Left lobe of liver (tissue), 2 donors: ENCODE measurements around the gene FTL. TPM values are rescaled to one million over a fixed set of nuclear protein-coding genes. Genes with fewer than 3 reads are reported as not detected.

Source experiments
- ATAC-seq: fragments of 200-7000 bp; cut with Tn5 transposase; one replicate; pipeline ENCODE4 v1.9.1; 2020; ENCODE audit warnings: mild to moderate bottlenecking, moderate library complexity
- DNase-seq: peaks from one replicate; pipeline ENCODE4 v3.0.0-alpha.2; 2020; ENCODE audit warnings: low spot score
- total RNA-seq: library from RNA; stranded (reverse); gene quantifications from one replicate; pipeline ENCODE4 v1.2.1, GENCODE V29; 2021
- donor health status: DM: no; HTN: no; CAD: no; lungs with moderate emphysema.
- donor health status: DM: no; HTN: yes; CAD: no.

The FTL gene
- total RNA-seq, 1 donor from 2014 or later: 8,713 TPM

DNA sequence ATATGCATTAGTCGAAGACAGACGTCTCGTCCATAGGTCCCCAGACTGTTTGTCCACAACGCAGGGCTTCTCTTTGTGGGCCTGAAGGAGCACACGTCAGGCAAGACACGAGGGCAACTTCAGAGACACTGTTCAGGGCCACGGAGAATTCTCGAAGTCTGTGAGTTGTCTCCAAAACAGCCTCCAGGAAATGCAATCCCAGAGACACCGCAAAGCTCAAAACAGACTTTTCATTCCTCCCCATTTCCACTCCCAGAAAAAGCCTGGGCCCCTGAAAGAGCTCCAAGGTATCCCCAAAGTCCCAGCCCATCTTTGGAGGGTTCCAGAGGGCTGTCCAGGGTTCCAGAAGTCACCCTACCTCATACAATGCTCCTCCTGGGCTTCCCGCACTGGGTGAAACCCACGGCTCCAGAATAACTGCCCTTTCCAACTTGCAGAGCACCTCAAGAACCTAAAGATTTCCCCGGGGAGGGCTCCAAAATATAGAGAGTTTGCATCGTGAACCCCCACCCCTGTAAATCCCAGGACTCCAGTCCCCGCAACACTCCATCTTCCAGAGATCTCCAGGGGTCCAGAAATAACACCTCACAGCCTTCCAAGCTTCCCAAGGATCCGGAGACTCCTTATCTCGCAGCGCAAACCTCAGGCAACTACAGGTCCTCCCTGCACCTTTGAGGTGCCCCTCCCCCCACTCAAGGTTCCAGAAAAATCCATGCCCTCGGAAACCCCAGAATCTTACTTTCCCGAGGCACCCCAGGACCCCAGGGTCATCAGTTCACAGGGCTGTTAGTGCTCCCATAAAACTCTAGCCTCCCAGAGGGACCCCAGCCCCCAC is 687 bp upstream of the FTL start:
- ATAC-seq (peak; percentile 3), DNase-seq (no peak)

DNA sequence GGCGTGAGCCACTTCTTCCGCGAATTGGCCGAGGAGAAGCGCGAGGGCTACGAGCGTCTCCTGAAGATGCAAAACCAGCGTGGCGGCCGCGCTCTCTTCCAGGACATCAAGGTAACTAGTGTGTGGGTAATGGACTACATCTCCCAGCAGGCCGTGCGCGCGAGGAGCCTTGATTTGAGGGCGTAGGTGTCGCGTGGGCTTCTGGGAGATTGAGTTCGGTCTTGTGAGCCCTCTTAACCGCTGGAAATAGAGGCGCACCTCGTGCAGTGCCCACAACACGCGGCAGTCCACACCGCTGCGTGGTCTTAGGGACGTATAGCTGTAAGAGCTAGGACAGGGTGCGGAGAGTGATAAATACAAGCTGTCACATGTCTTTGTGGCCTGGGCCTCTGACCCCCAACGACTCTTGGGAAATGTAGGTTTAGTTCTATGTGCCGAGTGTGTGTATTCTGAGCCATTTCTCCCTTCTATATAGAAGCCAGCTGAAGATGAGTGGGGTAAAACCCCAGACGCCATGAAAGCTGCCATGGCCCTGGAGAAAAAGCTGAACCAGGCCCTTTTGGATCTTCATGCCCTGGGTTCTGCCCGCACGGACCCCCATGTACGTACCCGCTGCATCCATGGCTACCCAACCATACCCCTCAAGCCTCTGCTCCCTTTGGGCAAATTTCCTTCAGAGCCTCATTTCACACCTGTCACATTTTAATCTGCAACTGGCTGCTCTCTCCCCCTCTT is 864 bp downstream of the FTL start:
- ATAC-seq (peak; percentile 2), DNase-seq (peak; percentile 76)

DNA sequence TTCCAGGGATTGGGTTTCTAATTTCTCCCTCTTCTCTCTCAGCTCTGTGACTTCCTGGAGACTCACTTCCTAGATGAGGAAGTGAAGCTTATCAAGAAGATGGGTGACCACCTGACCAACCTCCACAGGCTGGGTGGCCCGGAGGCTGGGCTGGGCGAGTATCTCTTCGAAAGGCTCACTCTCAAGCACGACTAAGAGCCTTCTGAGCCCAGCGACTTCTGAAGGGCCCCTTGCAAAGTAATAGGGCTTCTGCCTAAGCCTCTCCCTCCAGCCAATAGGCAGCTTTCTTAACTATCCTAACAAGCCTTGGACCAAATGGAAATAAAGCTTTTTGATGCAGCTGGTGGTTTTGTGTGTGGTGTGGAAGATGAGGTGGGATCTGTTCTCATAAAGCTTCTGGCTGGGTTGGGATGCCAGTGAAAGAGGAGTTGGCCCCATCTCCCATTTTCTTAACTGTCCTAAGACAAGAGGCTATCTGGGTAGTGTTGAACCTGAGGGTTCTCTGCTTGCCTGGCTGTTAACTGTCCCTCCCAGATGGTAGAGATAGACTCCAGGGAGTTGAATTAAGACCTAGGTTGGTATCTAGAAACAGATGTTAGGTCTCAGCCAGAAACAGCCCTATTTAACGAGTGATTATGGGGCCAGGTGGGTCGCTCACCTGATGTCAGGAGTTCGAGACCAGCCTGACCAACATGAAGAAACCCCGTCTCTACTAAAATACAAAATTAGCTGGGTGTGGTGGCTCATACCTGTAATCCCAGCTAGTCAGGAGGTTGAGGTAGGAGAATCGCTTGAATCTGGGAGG is 1.6 kb downstream of the FTL start:
- no peak for ATAC-seq
- DNase-seq: no peak

DNA sequence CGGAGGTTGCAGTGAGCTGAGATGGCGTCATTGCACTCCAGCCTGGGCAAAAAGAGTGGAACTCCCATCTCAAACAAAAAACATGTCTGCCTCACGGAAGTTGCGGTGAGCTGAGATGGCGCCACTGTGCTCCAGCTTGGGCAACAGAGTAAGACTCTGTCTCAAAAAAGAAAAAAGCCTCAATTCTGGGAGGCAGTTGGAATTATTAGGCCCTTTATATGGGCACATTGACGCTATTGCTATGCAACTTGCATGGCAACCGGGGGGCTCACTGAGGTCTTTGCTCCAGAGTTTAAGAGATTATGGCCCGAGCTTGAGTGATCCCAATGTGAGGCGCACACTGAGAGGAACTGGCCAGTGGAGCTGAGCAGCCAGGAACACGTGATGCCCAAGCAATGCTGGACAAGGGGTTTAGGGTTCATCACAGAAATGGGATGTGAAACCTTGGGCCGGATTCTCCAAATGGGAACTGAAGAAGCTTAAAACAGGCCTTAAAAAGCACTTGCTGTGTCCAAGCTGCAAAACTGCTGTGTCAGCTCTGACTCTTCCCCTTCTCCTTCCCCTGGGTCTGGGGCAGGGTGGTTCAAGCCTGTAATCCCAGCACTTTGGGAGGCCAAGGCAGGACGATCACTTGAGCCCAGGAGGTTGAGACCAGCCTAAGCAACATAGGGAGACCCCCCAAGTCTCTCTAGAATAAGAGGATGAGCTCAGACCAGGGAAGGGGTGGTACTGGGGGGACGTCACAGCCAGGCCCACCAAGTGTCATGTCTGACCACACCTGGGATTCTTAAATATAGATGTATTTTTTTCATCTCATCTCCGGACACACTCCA is 2.5 kb downstream of the FTL start:
- DNase-seq (peak; percentile 75), ATAC-seq (peak; percentile 19)

DNA sequence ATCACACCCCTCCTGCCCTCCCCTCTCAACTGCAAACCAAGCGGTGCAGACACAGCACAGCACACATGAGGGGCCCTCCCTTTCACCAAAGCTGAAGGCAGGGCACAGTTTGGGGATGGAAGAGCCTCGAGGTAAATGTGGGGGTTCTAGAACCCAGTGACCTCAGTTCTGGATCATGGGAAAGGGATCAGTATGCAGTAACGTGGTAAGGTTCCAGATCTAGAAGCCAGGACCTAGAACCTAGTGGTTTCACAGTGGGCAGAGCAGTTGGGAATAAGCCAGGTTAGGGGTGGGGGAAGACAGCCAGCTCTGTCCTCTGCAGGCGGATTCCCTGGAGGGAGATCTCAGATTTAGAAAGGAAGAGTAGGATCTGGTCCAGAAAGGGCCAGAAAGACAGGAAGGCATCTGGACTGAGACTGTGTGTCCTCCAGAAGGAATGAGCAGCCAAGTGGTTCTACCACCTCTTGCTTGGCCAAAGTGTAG is 3.1 kb downstream of the FTL start:
- ATAC-seq (peak; percentile 1), DNase-seq (peak; percentile 59)

DNA sequence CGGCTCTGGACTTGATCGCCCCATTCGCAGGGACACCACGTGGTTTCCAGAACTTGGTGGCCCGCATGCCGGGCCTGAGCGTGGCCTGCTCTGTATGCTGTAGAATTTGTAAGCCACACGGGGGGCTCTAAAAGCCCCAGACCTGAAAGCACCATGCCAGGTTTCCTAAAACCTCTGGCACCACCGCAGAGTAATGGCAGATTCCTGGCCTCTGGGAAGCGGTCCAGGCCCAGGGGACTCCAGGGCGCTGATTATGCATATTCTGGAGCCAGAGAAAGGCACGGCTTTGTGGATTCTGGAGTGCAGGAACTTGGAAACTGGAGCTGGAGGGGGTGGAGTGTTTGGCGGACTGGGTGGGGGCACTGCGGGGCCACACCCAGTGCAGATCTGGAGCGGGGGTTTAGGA is 3.7 kb downstream of the FTL start:
- peak; percentile 78 for DNase-seq
- peak; percentile 23 for ATAC-seq

DNA sequence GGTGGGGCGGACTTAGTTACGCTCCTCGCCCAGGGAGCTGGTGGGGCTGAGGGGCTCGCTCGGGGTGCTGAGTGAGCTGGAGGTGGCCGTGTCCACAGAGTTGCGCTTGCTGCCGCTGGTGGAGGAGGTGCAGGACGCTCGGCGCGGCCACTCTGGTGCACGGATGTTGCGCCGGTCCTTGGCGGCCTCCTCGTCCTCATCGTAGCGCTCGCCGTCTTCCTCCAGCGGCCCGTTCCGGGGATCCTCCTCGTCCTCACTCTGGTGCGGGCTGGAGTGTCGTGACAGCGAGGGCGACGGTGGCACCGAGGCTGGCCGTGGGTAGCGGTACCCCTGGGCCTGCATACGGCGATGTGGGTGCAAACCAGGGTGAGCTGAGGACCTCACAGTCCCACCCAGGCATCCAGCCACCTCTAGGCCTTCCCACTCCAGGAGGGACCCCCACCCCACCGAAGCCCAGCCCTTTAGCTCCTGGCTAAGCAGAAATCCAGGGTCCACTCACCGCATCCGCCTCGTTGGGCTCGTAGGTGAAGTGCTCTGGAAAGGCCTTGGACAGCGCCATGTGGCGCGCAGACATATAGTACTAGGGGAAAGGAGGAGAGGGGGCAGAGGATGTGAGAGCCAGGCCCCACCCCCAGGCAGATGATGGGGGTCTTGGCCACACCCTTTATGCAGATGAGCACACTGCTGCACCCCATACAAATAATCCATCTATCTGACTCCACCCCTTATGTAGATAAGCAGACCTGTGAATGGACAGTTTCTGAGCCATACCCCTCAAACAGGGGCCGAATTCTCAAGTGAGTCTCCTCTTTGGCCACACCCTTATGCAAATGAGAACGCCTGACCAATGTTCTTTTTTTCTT is 4.4 kb downstream of the FTL start:
- DNase-seq: peak; percentile 53
- no peak for ATAC-seq

DNA sequence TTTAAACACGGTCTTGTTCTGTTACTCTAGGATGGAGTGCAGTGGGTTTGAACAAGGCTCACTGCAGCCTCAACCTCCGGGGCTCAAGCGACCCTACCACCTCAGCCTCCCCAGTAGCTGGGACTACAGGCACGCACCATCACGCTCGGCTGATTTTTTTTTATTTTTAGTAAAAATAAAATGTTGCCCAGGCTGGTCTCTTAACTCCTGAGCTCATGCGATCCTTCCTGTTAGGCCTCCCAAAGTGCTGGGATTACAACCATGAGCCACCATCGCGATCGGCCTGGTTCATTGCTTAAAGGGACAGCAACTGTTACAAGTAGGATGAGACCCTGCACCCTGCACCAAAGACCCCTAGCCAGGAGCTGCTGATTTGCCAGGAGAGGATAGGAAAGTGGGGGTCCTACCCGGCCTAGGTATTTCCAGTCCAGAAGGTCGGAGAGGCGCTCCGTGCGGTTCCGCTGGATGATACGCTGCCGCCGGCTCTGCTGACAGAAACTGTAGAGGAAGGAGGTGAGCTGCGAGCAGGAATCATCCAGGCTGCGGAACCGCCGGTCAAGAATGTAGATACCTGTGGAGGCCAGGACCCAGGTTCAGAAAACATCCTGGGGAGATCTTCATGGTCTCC is 5.1 kb downstream of the FTL start:
- no peak for DNase-seq
- no peak for ATAC-seq

DNA sequence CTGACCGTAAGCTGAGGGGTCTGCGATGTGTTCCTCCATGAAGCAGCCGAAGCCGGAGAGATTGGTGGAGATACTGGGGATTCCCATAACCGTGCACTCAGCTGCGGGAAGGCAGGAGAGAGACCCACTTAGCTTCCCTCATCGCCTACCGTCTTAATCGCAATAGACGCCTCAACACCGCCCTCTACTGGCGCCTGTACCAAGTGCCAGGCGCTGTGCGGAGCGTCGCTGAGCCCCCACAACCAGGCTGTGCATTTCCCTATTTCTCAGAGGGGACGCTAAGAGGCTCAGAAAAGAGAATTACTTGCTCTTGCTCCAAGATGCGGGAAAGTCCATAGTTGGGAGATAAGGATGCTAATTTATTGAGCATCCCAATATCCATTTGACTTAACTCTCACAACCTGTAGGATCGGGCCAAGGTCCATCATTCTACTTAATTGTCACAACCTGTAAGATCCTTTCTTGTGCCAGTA is 5.8 kb downstream of the FTL start:
- DNase-seq (peak; percentile 72), ATAC-seq (peak; percentile 38)

DNA sequence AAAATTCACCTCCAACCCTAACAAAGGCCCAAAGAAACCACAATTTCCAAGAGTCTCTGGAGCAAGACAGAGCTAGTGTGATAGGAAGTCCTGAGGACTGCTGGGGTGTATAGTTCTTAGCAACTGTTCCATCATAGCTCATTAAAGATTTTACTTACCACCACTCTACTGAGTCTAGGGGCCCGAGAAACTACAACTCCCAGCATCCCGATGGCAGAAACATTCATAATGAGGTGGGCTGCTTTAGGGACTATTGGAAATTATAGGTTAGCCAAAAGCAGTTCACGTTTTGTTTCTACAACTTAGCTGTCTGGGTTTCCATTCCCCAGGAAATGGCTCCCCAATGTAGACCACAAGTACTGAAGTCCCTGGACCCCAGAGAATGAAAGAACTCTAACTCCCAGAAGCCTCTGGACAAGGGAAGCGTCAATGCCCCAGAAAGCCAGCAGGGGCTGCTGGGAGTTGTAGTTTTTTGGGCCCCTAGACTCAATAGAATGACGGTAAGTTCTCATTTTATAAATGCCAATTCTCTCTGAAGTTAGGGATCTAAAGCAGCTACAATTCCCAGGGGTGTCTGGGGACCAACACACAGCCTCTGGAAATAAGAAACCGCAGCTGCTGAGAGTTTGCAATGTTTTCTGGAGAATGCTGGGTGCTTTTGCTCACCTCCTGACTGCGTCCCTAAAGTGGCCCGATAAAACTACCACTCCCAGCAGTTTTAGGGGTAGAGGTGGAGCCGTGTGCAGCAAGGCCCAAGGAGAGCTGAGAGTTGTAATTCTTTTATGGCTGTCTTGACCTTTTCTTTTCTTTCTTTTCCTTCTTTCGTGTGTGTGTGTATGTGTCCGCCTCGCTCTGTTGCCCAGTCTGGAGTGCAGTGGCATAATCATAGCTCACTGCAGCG is 11.1 kb downstream of the FTL start:
- ATAC-seq: peak; percentile 54
- no peak for DNase-seq

DNA sequence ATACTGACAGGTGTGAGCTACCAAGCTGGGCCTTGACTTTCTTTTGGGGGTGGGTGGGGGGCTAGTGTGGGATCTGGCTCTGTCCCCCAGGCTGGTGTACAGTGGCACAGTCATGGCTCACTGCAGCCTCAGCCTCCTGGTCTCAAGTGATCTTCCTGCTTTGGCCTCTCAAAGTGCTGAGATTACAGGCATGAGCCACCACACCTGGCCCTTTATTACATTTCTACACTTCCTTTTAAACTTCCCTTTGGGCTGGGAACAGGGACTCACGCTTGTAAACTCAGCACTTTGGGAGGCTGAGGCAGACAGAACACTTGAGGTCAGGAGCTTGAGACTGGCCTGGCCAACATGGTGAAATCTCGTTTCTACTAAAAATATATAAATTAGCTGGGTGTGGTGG is 12.0 kb downstream of the FTL start:
- DNase-seq: no peak
- no peak for ATAC-seq

DNA sequence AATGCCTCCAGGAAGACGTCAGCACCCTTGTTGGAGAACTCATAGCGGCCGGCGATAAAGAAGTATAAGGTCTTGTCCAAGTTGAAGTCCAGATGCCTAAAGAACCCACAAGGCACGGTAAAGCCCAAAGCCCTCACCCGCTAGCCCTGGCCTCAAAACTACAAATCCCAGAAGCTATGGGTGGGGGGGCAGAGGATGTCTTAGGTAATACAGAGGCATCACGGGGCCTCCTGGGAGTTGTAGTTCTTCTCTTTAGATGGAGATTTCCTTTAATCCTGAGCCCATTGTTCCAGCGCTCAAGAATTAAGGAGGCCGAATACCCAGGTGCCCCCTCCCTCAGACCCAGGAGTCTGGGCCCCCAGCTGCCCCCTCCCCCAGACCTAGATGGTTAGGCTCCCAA is 17.2 kb downstream of the FTL start:
- DNase-seq (no peak), ATAC-seq (no peak)

DNA sequence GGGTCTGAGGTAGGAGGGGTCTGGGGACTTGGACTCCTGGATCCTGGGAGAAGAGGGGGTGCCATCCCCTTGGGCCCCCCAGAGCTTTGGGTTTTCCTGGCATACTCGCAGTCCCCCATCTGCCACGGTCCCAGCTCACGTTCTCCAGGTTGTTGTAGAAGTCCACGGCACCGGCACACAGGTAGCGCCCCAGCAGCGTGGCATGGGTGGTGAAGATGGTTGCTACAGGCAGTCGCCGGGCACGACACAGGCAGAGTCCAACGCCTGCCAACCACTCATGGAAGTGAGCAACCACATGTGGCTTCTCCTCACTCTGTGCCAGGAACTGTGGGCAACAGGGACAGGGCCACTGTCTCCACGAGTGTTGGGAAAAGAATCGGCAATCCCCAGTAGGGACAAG is 20.6 kb downstream of the FTL start:
- ATAC-seq (no peak), DNase-seq (no peak)

DNA sequence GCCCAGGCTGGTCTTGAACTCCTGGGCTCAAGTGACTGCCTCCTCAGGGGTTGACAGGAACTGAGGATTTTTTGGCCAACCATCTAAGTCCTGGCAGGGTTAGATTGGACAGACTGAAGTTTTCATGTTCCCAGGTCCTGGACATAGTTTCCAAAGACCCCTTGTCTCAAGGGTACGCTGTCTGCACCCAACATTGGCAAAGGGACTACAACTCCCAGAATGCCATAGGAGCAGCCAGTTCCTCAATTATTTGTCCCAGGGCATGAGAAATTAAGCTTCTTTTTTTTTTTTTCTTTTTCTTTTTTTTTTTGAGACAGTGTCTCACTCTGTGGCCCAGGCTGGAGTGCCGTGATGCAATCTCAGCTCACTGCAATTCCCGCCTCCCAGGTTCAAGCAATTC is 21.1 kb downstream of the FTL start:
- ATAC-seq: no peak
- no peak for DNase-seq

DNA sequence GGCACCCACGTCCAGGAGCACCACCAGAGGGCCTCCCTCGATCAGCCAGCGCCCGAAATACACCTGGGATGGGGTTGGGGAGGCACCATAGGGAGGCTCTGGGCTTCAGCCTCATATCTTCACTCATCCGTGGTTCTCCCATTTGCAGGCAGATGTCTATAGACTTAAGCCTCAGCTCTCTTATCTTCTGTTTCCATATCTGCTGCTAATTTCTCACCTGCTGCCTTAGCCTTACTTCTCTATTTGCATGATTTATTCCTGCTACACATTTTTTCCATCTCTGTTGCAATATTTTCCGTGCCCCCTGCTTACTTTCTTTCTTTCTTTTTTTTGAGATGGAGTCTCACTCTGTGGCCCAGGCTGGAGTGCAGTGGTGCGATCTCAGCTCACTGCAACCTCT is 22.2 kb downstream of the FTL start:
- ATAC-seq: no peak

DNA sequence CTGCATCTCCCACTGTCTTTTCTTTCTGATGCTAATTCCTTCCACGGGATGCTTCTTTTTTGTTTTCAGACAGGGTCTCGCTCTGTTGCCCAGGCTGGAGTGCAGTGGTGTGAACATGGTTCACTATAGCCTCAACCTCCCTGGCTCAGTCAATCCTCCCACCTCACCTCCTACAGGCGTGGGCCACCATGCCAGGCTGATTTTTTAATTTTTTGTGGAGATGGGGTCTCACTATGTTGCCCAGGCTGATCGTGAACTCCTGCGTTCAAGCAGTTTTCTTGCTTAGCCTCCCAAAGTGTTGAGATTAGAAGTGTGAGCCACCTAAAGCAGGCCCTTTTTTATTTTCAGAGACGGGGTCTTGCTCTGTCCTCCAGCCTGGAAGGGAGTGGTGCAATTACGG is 23.2 kb downstream of the FTL start:
- DNase-seq (no peak), ATAC-seq (no peak)

More for the DNA sequence above, 22.2 kb downstream of the FTL start:
- no peak for DNase-seq

DNA sequence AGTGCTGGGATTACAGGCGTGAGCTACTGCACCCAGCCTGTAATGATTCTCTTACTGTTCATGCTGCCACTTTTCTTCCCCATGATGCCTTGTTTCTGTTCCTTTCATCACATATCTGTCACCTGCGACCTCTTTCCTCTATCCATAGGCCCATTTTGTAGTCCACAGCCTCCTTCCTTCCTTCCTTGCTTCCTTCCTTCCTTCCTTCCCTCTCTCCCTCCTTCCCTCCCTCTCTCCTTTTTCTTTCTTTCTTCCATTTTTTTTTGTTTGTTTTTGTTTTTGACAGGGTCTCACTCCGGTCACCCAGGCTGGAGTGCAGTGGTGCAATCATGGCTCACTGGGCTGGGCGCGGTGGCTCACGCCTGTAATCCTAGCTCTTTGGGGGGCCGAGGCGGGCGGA is 23.8 kb downstream of the FTL start:
- DNase-seq (no peak), ATAC-seq (no peak)
